GM12891 (cell line): ENCODE results near the gene BICDL1.

Experiments
- POLR2A ChIP-seq: IDR thresholded peaks from 2 replicates; pipeline ENCODE4 v1.6.1; 2011; ENCODE audit warnings: low read depth, low read length, control low read depth
- POLR2AphosphoS5 ChIP-seq: IDR thresholded peaks from 2 replicates; pipeline ENCODE4 v1.6.1; 2011; ENCODE audit warnings: low read depth, low read length, control low read depth
- SPI1 ChIP-seq: IDR thresholded peaks from 2 replicates; pipeline ENCODE4 v1.6.1; 2011; ENCODE audit warnings: low read depth, low read length, control low read depth
- TAF1 ChIP-seq: IDR thresholded peaks from 2 replicates; pipeline ENCODE4 v1.6.1; 2011; ENCODE audit warnings: low read depth, low read length, control low read depth

DNA sequence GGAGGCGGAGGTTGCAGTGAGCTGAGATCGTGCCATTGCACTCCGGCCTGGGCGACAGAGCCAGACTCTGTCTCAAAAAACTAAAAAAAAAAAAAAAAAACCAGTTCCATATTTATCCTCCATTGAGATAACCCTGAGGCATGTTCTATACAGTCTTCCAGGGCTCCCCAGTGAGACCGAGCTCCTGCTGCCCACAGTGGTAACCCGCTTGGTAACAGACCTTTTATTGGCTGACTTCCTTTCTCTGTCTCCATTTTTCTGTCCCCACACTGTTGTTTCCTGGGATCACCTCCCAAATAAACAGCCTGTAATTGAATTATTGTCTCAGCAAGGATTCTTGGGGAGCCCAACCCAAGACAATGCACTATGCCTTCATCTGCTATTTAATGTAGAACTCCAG lies 42.8 kb upstream of the BICDL1 start:
- TF ChIP-seq POLR2A (no peak), SPI1 (no peak), POLR2AphosphoS5 (no peak), TAF1 (no peak)
